ENCODE measurements around the gene CTSA.

Gene CTSA

DNA sequence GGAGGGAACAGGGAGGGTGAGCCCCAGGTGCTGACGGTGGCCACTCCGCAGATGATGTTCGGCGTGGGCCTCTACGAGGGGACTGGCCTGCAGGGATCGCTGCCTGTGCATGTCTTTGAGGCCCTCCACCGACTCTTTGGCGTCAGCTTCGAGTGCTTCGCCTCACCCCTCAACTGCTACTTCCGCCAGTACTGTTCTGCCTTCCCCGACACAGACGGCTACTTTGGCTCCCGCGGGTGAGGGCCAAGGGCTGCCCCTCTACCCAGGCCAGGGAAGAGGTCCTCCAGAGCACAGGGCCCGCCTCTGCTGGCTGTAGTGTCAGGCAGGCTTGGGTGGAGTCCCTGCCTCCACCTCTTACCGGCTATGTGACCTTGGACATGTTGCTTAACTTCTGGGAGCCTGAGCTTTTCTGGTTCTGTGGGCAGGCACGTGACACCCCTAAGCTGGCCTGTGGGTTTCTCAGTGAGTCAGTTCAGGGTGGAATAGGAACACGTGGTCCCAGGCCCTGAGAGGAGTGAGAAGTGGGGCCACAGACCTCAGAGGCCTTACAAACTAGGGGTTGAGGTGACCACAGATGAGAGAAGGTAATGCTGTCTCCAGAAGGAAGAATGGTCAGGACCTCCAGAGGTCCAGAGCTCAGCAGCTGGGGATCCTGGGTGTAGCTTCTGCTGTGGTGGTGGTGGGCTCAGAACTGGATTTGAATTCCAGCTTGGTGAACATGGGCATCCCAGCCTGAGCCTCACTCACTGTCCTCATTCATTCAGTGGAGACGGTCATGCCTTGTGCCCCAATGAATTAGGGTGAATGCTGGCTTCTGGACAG is 55.2 kb downstream of the CTSA start:
- TF ChIP-seq, protein P1, sequence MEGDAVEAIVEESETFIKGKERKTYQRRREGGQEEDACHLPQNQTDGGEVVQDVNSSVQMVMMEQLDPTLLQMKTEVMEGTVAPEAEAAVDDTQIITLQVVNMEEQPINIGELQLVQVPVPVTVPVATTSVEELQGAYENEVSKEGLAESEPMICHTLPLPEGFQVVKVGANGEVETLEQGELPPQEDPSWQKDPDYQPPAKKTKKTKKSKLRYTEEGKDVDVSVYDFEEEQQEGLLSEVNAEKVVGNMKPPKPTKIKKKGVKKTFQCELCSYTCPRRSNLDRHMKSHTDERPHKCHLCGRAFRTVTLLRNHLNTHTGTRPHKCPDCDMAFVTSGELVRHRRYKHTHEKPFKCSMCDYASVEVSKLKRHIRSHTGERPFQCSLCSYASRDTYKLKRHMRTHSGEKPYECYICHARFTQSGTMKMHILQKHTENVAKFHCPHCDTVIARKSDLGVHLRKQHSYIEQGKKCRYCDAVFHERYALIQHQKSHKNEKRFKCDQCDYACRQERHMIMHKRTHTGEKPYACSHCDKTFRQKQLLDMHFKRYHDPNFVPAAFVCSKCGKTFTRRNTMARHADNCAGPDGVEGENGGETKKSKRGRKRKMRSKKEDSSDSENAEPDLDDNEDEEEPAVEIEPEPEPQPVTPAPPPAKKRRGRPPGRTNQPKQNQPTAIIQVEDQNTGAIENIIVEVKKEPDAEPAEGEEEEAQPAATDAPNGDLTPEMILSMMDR (IDR thresholded peaks at IDR 0.05; ENCODE audit: low read depth, low read length, missing control alignments): no peak
- H3K4me3 ChIP-seq (replicated peaks; ENCODE audit: low read depth, low read length): no peak overlapping the region
- no peak for DNase-seq (ENCODE audit: extremely low read depth, low read depth)

DNA sequence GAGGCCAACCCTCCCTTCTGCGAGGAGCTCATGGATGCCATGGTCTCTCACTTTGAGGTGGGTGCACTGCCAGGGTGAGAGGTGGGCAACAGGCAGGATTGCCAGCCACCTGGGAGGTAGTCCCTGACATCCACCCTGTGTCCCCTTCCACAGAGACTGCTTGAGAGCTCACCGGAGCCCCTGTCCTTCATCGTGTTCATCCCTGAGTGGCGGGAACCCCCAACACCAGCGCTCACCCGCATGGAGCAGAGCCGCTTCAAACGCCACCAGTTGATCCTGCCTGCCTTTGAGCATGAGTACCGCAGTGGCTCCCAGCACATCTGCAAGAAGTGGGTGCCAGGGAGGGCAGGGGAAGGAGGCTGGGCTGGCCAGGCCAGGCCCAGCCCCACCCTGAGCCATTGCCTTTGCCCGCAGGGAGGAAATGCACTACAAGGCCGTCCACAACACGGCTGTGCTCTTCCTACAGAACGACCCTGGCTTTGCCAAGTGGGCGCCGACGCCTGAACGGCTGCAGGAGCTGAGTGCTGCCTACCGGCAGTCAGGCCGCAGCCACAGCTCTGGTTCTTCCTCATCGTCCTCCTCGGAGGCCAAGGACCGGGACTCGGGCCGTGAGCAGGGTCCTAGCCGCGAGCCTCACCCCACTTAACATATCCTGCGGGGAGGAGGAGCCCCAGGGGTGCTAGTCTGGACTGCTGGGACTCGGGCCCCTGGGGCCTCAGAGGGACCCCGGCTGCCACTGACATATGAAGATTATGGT is 56.2 kb downstream of the CTSA start:
- TF ChIP-seq, protein P1 (IDR thresholded peaks at IDR 0.05; ENCODE audit: low read depth, low read length, missing control alignments): no peak
- H3K4me3 ChIP-seq (replicated peaks; ENCODE audit: low read depth, low read length): no peak overlapping the region
- no peak for DNase-seq (ENCODE audit: extremely low read depth, low read depth)

DNA sequence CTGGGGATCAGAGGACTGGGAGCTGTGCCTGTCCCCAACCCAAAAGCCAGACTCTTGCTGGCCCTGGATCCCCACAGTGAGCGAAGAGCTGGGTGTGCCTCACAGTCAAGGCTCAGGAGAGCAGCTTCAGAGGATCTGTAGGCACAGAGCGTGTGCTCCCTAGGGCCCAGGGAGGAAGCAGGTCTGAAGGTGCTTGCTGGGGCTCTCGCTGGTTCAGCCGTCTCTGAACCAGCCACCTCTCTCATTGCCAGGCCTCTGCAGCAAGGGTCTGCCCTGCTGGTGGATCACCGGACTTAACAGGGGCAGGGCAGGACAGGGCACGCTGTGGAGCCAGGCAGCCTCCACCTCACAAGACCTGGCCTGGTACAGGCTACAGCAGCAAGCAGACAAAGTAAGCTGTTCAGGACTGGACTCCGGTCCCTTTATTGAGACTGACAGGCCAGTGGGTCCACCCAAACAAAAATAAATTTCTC is 57.2 kb downstream of the CTSA start:
- no peak for DNase-seq (ENCODE audit: extremely low read depth, low read depth)
- no peak overlapping the region for H3K4me3 ChIP-seq (replicated peaks; ENCODE audit: low read depth, low read length)

More for the DNA sequence above, 57.2 kb downstream of the CTSA start:
- TF ChIP-seq, protein P1 (IDR thresholded peaks at IDR 0.05; ENCODE audit: low read depth, low read length, missing control alignments): no peak
